Left renal pelvis (tissue), 4 donors: Measurements from ENCODE around the gene HOXB3. TPM values are rescaled to one million over a fixed set of nuclear protein-coding genes. Genes with fewer than 3 reads are reported as not detected.
"Not testable (repeated sequence)": the region's sequence is repeated elsewhere in the genome, so short reads cannot be mapped to it uniquely, and the experiment has no call there.

ENCODE experiments used
- DNase-seq, 4 donors: peaks; one replicate each; pipeline ENCODE4 v3.0.0-alpha.2; 2013; ENCODE audit warnings: low read depth in 4 of 4, low spot score in 3 of 4
- polyA plus RNA-seq, 4 donors: library from polyadenylated mRNA; unstranded; fragments of 120-200 nt; gene quantifications; one replicate each; pipeline ENCODE4 v1.2.1, GENCODE V29; 2013; ENCODE audit not compliant: insufficient read length in 4 of 4

The HOXB3 gene
- polyA plus RNA-seq, 4 donors = 70.2 to 217 (median 153) TPM

DNA sequence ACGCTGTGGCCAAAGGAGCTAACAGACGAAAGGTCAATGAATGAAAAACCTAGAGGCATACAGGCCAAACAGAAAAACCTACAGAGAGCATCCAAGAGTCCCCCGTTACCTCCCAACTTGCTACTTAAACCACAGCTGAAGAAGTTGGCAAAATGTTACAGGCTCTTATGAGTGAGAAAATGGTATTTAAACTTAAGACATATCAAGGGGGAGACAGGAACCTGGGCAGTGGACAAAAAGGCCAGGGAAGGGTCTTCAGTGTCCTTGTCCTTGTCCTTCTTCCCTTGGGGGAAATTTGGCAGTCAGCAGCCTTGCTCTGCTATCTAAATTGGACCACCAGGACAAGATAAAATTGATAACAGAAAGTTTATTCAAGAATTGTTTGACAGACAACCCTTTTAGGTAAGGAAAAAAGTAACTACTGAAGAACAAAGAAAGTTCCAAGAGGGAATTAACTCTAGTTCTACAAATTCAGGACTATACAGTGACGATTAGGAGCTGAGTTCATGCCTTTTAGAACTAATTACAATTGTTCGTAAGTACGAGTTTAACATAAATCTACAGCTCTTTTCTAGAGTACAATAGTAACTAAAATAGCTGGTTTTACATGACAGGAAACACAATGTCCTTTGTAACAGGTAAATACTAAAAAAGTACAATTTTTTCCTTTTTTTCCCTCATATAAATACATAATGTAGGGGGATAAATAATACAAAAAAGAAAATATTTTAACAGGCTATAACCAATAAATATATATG lies 41.3 kb downstream of the HOXB3 start:
- no peak for DNase-seq

DNA sequence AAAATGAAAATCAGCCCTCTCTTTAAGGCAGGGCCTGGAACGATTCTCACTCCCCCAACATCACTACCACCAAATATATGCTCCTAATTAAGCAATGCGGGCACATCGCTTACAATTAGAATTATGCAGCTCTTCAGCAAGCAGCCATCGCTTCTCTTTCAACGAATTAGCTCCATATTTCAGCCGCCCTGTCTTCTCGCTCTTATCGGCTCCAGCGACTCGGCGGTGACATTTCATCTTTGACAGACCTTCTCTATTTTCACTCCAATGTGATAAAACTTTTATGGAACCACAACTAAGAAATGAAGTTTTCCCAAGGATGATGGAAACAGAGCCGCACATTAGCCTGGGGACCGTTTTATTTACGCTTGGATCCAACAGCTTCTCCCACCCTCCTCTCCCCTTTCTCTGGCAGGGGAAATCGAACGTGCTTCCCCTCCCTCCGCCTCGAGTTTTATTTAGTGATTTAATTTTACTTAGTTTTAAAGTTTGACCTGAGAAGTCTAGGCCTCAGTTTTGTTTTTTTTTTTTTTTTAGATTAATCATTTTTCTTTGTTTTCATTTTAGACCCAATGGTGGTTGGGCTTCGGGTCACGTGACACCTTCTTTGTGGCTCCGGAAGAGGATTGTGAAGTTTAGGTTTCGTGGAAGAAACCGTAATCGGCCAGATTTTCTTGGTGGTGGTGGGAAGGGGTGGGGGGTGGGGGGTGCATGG lies 42.1 kb downstream of the HOXB3 start:
- DNase-seq = no peak

DNA sequence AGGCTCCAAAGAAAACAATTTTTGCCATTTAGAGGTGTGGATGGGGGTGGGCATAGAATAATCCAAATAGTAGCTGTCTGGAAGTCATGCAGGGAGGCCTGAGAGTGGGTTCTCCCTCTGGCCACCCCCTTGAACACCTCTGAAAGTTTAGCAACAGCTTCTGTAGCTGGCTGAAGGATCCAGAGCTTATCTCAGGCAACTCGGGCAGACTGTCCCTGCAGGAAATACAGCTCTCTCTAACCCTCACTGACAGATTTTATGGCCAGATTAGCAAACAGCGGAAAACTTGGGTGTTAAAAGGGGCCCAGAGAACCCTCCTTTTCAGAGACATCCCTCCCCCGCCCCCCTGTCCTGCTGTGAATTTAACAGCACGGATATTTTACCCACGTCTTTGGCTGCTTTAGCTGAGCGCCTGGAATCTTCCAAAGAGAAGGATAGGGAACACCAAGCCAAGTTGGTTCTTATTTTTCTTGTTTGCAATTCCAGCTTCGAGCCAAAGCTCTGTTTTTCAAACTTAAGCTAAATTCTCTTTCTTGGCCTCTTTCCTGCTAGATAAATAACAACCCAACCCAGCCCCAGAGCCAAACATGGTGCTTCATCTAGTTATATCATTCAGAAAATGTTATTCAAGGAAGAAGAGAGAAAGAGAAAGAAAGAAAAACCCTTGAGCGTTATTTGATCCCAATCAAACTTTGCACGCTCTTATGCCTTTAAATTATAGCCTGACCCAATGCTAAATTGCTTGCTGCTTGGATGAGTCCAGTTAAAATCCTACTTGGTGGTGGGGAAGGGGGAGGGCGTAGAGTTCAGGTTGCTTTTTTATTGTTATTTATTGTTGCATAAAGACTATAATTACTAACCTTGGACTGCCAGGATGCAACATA lies 42.9 kb downstream of the HOXB3 start:
- no peak for DNase-seq

DNA sequence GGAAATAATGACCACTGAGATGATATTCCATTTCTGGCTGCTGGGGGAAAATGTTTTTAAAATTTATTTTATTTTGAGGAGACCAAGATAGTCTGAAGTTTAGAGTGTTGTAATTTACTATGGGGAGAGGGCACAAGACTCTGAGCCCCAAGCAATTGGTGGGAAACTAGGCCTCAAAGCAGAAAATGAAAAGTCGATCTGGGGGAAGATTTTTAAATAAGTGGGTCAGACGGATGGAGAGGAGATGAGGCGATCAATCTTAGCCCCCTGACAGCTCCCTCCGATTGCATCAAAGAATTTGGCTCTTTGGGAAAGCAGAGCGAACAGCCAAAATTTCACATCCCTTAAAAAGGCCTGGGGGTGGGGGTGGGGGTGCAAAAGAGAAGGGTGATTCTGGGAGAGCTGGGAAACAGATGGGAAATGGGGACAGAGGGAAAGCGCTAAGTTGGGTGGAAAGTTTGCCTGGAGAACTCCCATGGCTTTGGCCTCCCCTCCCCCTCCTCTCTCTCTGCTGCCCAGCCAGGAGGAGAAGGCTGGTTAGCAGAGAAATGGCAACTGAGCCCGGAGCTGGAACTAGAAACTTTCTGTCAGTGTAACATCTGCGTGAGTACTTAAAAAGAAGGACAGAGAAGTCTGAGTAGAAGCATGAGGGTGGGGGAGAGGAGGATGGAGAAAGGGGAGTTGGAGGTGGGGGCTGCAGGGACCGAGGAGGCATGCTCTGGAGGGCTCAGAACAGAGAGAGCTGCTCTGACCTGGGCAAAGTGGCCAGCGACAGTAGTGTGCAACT lies 43.7 kb downstream of the HOXB3 start:
- DNase-seq = no peak

DNA sequence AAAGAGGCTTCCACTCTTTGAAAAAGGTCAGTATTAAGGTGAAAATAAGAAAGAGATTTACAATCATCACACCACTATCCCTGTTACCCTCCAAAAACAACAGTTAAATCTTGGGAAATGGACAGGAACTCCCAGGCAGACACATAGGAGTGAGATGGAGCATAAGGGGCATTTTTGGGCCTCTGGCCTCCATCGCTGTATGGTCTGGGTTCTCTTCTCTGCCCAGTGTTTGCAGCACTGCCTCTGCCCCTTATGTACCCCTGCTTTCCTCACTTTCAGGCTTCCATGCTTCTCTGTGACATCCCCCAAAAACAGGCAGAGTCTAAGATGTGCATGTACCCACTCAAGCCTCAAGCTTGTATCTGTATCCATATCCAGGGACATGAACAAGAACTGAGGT lies 44.5 kb downstream of the HOXB3 start:
- no peak for DNase-seq

DNA sequence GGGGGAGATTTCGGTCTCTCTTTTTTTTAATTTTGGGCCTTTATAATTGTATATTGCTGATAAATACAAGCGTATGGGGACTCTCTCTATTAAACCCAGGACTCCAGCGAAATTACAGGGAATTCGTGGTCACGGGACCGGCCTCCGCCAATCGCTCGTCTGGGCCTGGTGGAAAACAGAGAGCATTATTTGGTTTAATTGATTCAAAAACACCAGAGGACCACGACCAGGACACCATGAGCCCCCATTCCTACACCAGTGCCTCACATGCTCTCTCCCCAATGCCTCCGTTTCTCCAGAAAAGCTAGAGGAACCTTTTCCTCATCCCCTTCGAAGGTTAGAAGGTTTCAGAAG lies 45.0 kb downstream of the HOXB3 start, which contains the start of gene HOXB2:
TSS of gene HOXB2 (minus strand) at position 88 of the 354 bp plus-strand sequence. CDS start 198 bp downstream, outside the sequence.
- no peak for DNase-seq

DNA sequence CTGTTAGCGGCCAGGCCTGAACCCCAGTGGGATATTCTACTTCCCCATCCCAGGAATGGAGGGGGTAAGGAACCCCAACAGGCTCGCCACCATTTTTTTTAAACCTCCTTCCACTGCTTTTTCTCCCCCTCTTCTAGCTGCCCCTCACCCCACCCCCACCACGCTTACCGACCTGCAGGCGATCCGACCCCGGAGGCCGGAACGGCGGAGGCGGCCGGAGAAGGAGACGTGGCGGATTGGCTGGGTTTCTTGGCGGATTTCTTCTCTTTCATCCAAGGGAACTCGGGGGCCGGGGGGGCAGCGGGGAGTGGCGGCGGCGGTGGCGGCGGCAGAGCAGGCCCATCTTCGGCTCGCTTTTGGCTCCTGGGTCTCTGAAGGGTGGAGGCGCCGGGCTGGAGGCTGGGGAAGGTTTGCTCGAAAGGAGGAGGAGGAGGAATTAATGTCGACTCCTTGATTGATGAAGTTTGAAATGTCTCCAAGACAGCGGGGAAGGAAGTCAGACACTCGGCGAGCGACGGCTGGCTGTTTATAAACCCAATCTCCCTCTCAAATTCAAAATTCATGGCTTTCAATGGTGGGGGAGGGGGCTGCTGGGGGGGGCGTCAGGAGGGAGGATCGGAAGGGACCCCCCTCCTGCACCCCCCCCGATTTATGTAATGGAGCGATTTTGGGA lies 45.6 kb downstream of the HOXB3 start:
- no peak for DNase-seq

DNA sequence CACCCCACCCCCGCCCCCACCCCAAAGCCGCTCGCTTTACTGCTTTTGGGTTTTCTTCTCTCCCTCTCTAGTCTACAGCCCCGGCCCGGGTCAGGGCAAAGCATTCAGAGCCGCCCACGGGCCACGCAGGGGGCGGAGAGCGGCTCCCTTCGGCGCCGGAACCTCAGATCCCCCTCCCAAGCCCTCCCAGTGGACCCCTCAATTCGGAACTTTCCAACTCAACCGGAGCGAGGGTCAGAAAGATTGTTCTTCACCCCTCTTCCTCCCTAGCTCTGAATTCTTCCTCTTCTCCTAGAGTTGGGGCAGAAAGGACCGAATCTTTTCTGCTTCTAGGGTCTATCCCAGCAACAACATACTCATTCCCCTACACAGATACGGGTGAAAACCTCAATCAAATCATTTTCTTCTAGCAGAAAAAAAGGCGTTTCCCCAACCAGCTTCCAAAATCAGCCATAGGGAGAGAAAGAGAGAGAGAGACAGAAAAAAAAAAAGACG lies 46.1 kb downstream of the HOXB3 start:
- no peak for DNase-seq

DNA sequence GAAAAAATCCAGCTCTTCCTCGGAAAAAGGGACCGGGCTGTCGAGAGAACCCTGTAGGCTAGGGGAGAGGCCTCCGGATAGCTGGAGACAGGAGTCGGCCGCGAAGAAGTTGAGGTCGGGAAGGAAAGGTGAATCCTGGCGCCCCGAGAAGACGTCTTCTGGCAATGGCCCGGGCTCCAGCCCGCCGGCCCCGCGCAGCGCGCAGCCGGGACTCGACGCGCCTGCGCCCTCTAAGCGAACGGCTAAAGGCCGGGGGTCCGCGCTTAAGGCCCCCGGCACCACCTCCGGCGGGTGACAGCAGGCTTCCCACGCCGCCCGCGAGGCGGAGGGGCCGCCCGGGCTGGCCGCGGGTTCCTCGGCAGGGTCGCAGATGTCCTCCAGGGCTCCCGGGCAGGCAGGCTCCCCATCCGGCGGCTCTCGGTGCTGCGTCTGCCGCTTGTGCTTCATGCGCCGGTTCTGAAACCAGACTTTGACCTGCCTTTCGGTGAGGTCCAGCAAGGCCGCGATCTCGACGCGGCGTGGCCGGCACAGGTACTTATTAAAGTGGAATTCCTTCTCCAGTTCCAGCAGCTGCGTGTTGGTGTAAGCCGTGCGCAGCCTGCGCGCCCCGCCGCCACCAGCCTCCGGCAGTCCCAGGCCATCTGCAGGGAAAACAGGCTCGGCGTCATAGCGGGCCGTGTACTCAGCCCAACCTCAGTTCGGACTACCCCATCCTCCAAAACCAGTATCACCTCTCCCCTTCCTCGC lies 46.8 kb downstream of the HOXB3 start:
- no peak for DNase-seq

DNA sequence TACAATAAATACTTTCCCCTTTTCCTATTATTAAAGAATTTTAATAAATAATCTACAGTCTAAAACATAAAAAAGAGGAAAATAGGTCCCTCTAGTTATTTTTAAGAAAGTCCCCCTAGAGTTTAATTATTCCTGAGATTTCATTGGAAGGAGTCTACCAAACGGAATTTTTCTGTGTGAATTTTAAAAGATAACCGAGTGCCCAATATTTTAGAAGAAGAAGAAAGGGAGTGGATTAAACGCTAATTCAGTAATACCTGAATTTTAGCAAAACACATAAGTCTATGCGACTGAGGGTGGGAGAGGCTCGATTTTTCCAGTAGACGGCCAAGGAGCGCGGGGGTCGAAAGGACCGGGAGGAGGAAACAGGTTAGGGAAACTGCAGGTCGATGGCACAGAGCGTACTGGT lies 47.3 kb downstream of the HOXB3 start:
- DNase-seq = no peak

DNA sequence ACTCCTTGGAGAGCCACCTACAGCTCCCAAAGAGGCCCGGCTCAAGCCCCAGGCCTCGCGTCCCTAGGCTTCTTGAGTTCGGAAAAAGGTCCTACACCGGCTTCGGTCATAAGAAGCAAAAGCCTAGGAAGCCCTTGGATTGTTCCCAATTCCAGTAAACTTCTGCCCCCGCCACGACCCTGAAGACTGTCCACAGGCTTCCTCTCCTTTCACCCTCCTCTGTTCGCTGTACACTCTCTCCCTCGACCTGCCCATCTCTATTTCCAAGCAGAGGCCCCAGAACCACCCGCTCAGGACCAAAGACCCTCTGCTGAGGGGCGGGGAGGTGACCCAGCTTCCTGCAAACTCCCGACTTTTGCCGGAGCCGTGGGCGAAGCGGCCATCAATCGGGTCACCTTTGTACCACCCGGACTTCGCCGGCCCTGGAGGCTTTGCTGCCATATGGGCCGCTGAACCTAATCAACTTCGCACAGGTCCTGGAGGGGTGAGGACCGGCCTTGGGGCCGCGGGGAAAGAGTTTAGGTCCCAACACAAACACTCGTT lies 47.9 kb downstream of the HOXB3 start:
- DNase-seq = no peak

DNA sequence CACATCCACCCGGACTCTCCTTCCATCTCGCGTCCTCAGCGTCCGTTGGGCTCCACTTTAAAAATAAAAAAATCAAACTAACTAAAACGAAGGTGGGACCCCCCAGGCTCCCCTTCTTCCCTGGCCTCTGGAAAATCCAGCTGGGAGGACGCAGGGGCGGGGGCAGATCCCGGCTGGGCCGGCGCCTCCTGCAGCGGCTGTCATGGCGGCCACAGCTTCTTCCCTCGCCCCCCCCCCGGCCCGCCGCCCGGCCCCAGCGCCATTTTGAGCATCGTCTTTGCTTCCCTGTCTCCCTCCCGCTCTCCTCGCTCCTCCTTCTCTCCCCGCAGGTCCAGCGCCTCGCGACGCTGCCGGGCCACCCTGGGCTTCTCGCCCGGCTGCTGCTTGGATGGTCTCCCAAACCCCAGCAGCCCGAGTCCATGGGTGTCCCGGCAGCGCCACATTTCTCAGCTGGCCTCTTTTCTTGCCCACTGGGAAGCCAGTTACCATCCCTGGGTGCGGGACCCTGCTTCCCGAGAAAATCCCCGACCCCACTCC lies 48.4 kb downstream of the HOXB3 start:
- DNase-seq = no peak

DNA sequence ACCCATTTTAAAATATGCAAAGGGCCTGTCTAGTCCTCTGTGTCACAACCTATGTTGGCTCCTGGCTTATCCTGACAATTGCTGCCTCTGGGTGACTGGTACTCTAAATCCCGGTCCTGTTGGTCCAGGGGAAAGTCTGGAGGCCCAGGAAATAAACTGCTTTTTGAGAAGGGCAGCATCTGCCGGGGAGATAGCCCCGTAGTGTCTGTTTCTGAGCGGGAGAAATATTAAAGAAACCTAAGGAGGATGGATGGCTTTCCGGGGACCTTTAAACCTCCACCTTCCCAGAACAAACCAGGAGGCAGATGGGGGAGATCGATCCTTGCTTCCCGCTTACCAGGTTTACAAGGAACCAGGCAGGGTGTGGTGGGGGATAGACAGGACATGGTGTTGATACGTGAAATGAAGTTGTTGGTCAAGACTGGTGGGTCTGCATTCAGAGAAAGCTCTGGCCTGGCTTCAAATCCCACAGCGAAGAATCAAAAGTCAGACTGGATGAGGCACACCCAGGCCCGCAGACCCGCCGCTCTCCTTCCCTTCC lies 48.9 kb downstream of the HOXB3 start:
- no peak for DNase-seq

DNA sequence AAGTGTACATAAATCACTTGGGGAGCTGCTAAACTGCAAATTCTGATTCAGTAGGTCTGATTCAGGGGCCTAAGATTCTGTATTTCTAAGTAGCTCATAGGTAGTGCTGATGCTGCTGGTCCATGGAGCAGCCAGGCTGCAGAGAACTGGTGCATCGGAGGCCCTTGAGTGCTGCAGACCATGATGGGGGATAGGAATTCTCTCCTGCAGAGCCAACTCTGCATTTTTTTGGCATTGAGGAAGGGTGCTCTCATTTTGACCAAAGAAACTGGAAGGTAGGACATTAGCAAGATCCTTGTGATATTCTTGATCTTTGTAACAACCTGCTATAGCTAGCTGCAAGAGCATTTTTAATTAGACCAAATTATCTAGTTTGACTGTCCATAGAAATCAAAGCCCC lies 49.8 kb downstream of the HOXB3 start:
- DNase-seq = no peak

DNA sequence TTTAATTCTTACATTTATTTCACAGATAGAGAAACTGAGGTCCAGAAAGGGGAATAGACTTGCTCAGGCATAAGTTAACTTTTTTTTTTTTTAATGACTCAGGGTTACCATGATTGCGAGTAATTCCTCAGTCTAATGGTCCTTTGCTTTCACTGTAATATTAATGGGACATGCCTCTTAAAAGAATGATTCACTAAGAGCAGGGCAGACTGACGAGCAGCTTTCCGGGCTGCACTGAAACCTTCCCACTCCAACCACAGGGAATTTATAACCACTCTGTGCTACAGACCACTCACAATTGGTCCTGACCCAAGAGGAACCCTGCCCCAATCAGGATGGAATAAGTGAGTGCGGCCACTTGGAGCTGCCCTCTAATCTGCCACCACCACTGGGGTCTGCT lies 50.9 kb downstream of the HOXB3 start:
- DNase-seq = no peak

DNA sequence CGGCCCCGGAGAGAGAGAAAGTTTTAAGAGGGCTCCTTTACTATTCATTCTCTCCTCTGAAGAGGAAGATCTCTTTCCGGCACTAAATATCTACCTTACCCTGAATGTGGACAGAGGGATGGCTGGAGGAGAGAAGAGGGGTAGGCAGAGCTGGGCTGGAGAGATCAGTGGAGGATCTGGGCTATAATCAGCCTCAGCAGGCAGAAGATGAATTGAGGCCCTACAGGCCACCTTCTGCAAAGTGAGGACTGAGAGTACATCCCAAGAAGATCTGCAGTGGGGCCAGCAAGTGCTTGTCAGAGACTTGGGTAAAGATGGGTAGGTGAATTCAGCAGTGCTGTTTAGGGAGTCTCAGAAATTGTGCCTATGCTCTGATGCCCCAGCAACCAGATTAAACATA lies 52.7 kb downstream of the HOXB3 start:
- no peak for DNase-seq

DNA sequence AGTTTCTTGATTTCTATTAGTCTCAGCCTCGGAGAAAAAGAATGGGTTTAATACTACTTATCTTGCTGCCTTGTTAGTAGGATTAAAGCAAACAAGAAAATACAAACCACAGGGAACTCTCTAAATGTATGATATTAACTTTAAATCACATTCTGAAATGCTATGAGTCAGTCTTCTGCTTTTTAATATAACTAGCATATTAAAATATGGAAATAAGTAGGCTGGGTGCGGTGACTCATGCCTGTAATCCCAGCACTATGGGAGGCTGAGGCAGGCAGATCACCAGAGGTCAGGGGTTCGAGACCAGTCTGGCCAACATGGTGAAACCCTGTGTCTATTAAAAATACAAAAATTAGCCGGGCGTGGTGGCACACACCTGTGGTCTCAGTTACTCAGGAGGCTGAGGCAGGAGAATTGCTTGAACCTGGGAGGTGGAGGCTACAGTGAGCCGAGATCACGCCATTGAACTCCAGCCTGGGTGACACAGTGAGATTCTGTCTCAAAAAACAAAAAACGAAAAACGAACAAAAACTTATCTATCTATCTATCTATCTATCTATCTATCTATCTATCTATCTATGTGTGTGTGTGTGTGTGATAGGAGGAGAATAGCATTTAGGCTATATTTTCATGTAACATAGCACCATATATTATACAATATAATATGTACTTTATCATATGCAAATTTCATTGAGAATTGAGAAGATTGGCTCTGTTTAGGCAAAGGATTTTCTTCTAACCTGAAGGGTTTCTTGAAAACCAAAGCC lies 54.1 kb downstream of the HOXB3 start:
- not testable (repeated sequence) for DNase-seq
